Neural cell (in vitro differentiated cells): Measurements from ENCODE around the gene GPSM1.

Source experiments
- CTCF ChIP-seq: fragments of 450-650 bp; IDR thresholded peaks from 2 replicates; pipeline ENCODE4 v1.5.1; 2014; ENCODE audit warnings: antibody characterized with exemption, mild to moderate bottlenecking, moderate library complexity; ENCODE audit not compliant: poor library complexity, severe bottlenecking
- EZH2 ChIP-seq: fragments of 200-600, 300-800 bp; shearing (Covaris generic), sonication (generic); IDR thresholded peaks from 2 replicates; pipeline ENCODE4 v1.6.1; 2014; ENCODE audit warnings: antibody characterized with exemption, low read length, borderline replicate concordance, mild to moderate bottlenecking; ENCODE audit not compliant: insufficient read depth, poor library complexity, severe bottlenecking
- POLR2AphosphoS5 ChIP-seq: IDR thresholded peaks from 2 replicates; pipeline ENCODE4 v1.6.1; 2012
- REST ChIP-seq: IDR thresholded peaks from 2 replicates; pipeline ENCODE4 v1.6.1; 2012; ENCODE audit warnings: borderline replicate concordance
- SMC3 ChIP-seq: fragments of 450-650 bp; conservative IDR thresholded peaks from 2 replicates; pipeline ENCODE4 v1.6.1; 2014; ENCODE audit warnings: antibody characterized with exemption, mild to moderate bottlenecking, moderate library complexity; ENCODE audit not compliant: poor library complexity

GRCh38 chr9:136314056-136314416 is 13.3 kb upstream of the GPSM1 start:
- TF ChIP-seq EZH2 (no peak), CTCF (no peak), POLR2AphosphoS5 (no peak), REST (no peak), SMC3 (no peak)
